SK-N-SH (cell line): ENCODE data around the gene NAPG. TPM values are rescaled to one million over a fixed set of nuclear protein-coding genes. Genes with fewer than 3 reads are reported as not detected.
"Not testable (repeated sequence)": the region's sequence is repeated elsewhere in the genome, so short reads cannot be mapped to it uniquely, and the experiment has no call there.

Source experiments
- CTCF ChIA-PET: fragments of 300-600, 350-600 bp; formaldehyde crosslinking; extraction: SDS; loops from one replicate; lab custom pipeline; 2021; lab: Yijun Ruan, JAX
- POLR2A ChIA-PET: fragments of 350-600 bp; sonication (Branson Sonifier 250); formaldehyde crosslinking; extraction: SDS; loops from one replicate; lab custom pipeline; 2020; ENCODE audit warnings: antibody characterized with exemption, inconsistent platforms; lab: Yijun Ruan, JAX
- DNase-seq: peaks from one replicate; pipeline ENCODE4 v3.0.0; 2012
- H2AFZ ChIP-seq: fragments of 200-600 bp; sonication (generic); 2 replicates; pipeline ENCODE4 v1.8.1; 2016; ENCODE audit warnings: antibody characterized with exemption, mild to moderate bottlenecking, low read depth
- H3F3A ChIP-seq: fragments of 200-600 bp; sonication (generic); replicated peaks from 2 replicates; pipeline ENCODE3; 2016; ENCODE audit warnings: antibody characterized with exemption, mild to moderate bottlenecking; ENCODE audit not compliant: insufficient read depth
- H3K27ac ChIP-seq, 2 experiments: fragments of 200-500 bp in 1 of 2; fragments of 200-600 bp in 1 of 2; sonication (Bioruptor generic) in 1 of 2; sonication (generic), shearing (Covaris generic) in 1 of 2; 2 replicates each; pipeline versions ENCODE4 v1.5.1 to v1.6.1; 2014 to 2016; ENCODE audit warnings: low read depth in 2 of 2, inconsistent platforms in 1 of 2, low read length in 1 of 2, mild to moderate bottlenecking in 1 of 2, mixed read lengths in 1 of 2
- H3K27me3 ChIP-seq: fragments of 200-600 bp; sonication (generic), shearing (Covaris generic); 2 replicates; pipeline ENCODE4 v1.6.1; 2016; ENCODE audit warnings: mixed run types; ENCODE audit not compliant: insufficient read depth
- H3K36me3 ChIP-seq, 2 experiments: fragments of 200-500 bp in 1 of 2; fragments of 200-600 bp in 1 of 2; sonication (Bioruptor generic) in 1 of 2; sonication (generic) in 1 of 2; replicated peaks in 1 of 2; 2 replicates each; pipeline versions ENCODE3 to v1.5.1; 2014 to 2016; ENCODE audit warnings: low read length in 1 of 2, mild to moderate bottlenecking in 1 of 2; ENCODE audit not compliant: insufficient read depth in 2 of 2, control insufficient read depth in 1 of 2
- H3K4me1 ChIP-seq, 2 experiments: fragments of 200-500 bp in 1 of 2; fragments of 200-600 bp in 1 of 2; sonication (Bioruptor generic) in 1 of 2; sonication (generic), shearing (Covaris generic) in 1 of 2; 2 replicates each; pipeline versions ENCODE4 v1.5.1 to v1.6.1; 2014 to 2016; ENCODE audit warnings: low read depth in 1 of 2, low read length in 1 of 2, mixed run types in 1 of 2; ENCODE audit not compliant: insufficient read depth in 2 of 2, control insufficient read depth in 1 of 2
- H3K4me2 ChIP-seq: fragments of 200-600 bp; sonication (generic), shearing (Covaris generic); 2 replicates; pipeline ENCODE4 v1.6.1; 2017; ENCODE audit warnings: mixed run types
- H3K4me3 ChIP-seq, 2 experiments: fragments of 200-500 bp in 1 of 2; fragments of 200-600 bp in 1 of 2; sonication (Bioruptor generic) in 1 of 2; sonication (generic), shearing (Covaris generic) in 1 of 2; 2 replicates each; pipeline versions ENCODE4 v1.5.1 to v1.8.1; 2014 to 2016; ENCODE audit warnings: low read depth in 2 of 2, inconsistent platforms in 1 of 2, low read length in 1 of 2, mild to moderate bottlenecking in 1 of 2, mixed read lengths in 1 of 2, moderate library complexity in 1 of 2
- H3K79me2 ChIP-seq: fragments of 200-600 bp; sonication (generic); 2 replicates; pipeline ENCODE4 v1.8.1; 2017; ENCODE audit warnings: mild to moderate bottlenecking; ENCODE audit not compliant: insufficient read depth
- H3K9ac ChIP-seq: fragments of 200-600 bp; sonication (generic); 2 replicates; pipeline ENCODE4 v1.6.1; 2017; ENCODE audit warnings: mixed run types
- H3K9me2 ChIP-seq: fragments of 200-600 bp; sonication (generic); 2 replicates; pipeline ENCODE4 v1.6.1; 2017; ENCODE audit warnings: mixed run types
- H3K9me3 ChIP-seq: fragments of 200-600 bp; sonication (generic); 2 replicates; pipeline ENCODE4 v1.6.1; 2017; ENCODE audit warnings: mixed run types, mild to moderate bottlenecking, moderate library complexity
- H4K20me1 ChIP-seq: fragments of 200-600 bp; sonication (generic); 2 replicates; pipeline ENCODE4 v1.6.1; 2017; ENCODE audit warnings: mild to moderate bottlenecking, mixed run types; ENCODE audit not compliant: insufficient read depth
- CHD2 ChIP-seq: fragments of 150-350 bp; IDR thresholded peaks from 2 replicates; pipeline ENCODE4 v1.6.1; 2018; ENCODE audit warnings: low read length; ENCODE audit not compliant: partially characterized antibody
- EP300 ChIP-seq, 2 experiments: IDR thresholded peaks; 2 replicates each; pipeline versions ENCODE4 v1.4.0 to v1.6.1; 2012; ENCODE audit warnings: borderline replicate concordance in 1 of 2, low read depth in 1 of 2, low read length in 1 of 2
- EZH2phosphoT487 ChIP-seq: fragments of 200-600 bp; sonication (generic); IDR thresholded peaks from 2 replicates; pipeline ENCODE4 v1.6.1; 2017; ENCODE audit warnings: low read depth, mixed run types, mild to moderate bottlenecking, antibody characterized with exemption, moderate library complexity, borderline replicate concordance
- FOSL2 ChIP-seq: IDR thresholded peaks from 2 replicates; pipeline ENCODE4 v1.4.0; 2012; ENCODE audit warnings: low read depth, mild to moderate bottlenecking, moderate library complexity, borderline replicate concordance
- FOXJ3 ChIP-seq: sonication (generic); formaldehyde crosslinking; IDR thresholded peaks from 2 replicates; pipeline ENCODE4 v1.5.1; 2020; ENCODE audit warnings: mild to moderate bottlenecking, missing genetic modification reagents
- FOXM1 ChIP-seq: IDR thresholded peaks from 2 replicates; pipeline ENCODE4 v1.4.0; 2012; ENCODE audit warnings: low read depth, mild to moderate bottlenecking
- GABPA ChIP-seq: IDR thresholded peaks from 2 replicates; pipeline ENCODE4 v1.4.0; 2012; ENCODE audit warnings: low read depth, mild to moderate bottlenecking
- JUND ChIP-seq: IDR thresholded peaks from 2 replicates; pipeline ENCODE4 v1.4.0; 2012
- MEF2A ChIP-seq: IDR thresholded peaks from 2 replicates; pipeline ENCODE4 v1.4.0; 2012; ENCODE audit warnings: low read depth, borderline replicate concordance
- NFIC ChIP-seq: IDR thresholded peaks from 2 replicates; pipeline ENCODE4 v1.4.0; 2012; ENCODE audit warnings: borderline replicate concordance
- POLR2AphosphoS5 ChIP-seq: IDR thresholded peaks from 2 replicates; pipeline ENCODE4 v1.6.1; 2012; ENCODE audit warnings: low read depth, low read length
- RAD21 ChIP-seq: IDR thresholded peaks from 2 replicates; pipeline ENCODE4 v1.6.1; 2012; ENCODE audit warnings: mild to moderate bottlenecking, low read length
- RCOR1 ChIP-seq: fragments of 150-350 bp; IDR thresholded peaks from 2 replicates; pipeline ENCODE4 v1.6.1; 2017; ENCODE audit warnings: antibody characterized with exemption, low read length
- RFX5 ChIP-seq: IDR thresholded peaks from 2 replicates; pipeline ENCODE4 v1.6.1; 2012; ENCODE audit warnings: mild to moderate bottlenecking, improper control_type of control experiment, low read length
- RXRA ChIP-seq: IDR thresholded peaks from 2 replicates; pipeline ENCODE4 v1.4.0; 2012; ENCODE audit warnings: low read depth, mild to moderate bottlenecking, borderline replicate concordance
- TAF1 ChIP-seq: IDR thresholded peaks from 2 replicates; pipeline ENCODE4 v1.6.1; 2012; ENCODE audit warnings: low read depth, mild to moderate bottlenecking, low read length, moderate library complexity, borderline replicate concordance
- TCF12 ChIP-seq: IDR thresholded peaks from 2 replicates; pipeline ENCODE4 v1.4.0; 2012
- TEAD4 ChIP-seq: IDR thresholded peaks from 2 replicates; pipeline ENCODE4 v1.4.0; 2012; ENCODE audit warnings: mild to moderate bottlenecking, borderline replicate concordance; ENCODE audit not compliant: insufficient read depth
- YY1 ChIP-seq: IDR thresholded peaks from 2 replicates; pipeline ENCODE4 v1.4.0; 2012; ENCODE audit warnings: low read depth, mild to moderate bottlenecking
- WGBS: methylation state at CpG from one replicate; pipeline ENCODE4 v1.1.6; 2017; ENCODE audit warnings: low lambda C conversion rate; 5-methylcytosine and 5-hydroxymethylcytosine counted together
- polyA plus RNA-seq, 3 experiments: library from polyadenylated mRNA; depleted of rRNA; stranded (reverse); fragments of >200 nt; gene quantifications; 2 replicates each; pipeline ENCODE4 v1.2.3, GENCODE V29; 2012
- TF ChIP-seq, protein P1 (sequence below): IDR thresholded peaks from 2 replicates; pipeline ENCODE4 v1.4.0; 2012; ENCODE audit warnings: low read depth
- TF ChIP-seq, protein P2 (sequence below): IDR thresholded peaks from 2 replicates; pipeline ENCODE4 v1.4.0; 2012; ENCODE audit warnings: low read depth, borderline replicate concordance

NAPG gene
- polyA plus RNA-seq, 1 of the 3 experiments (the other 2 are of a cell fraction) = 9.2 TPM

- no peak overlapping the region for H2AFZ ChIP-seq
- H3K79me2 ChIP-seq = peaks cover 51% of the 10 kb centered on the region
- WGBS = 100% methylated on average over 2 of the region's 2 CpGs
These were observed 10.5 kb downstream of the NAPG start for GRCh38 chr18:10536280-10536679.

GRCh38 chr18:10537765-10538164 lies 11.9 kb downstream of the NAPG start:
- 53% methylated on average over 2 of the region's 2 CpGs for WGBS
- Histone ChIP-seq H3K27ac (no peak overlapping the region), H3K36me3 (peaks cover 47 to 65% of the 10 kb centered on the region in 2 experiments), H3F3A (no peaks in the 10 kb centered on the region), H3K9ac (no peak overlapping the region), H3K4me1 (no peaks in the 10 kb centered on the region), H3K9me3 (no peaks in the 10 kb centered on the region), H3K4me2 (no peak overlapping the region), H3K9me2 (no peaks in the 10 kb centered on the region), H3K4me3 (no peak overlapping the region), H4K20me1 (peaks cover 2% of the 10 kb centered on the region), H2AFZ (no peak overlapping the region), H3K79me2 (peaks cover 42% of the 10 kb centered on the region), H3K27me3 (no peaks in the 10 kb centered on the region)
- POLR2A ChIA-PET = interaction anchor here (0.7 kb wide), 1 partner anchor 11 kb away, joined by 3 read pairs; no protein-coding TSS in a partner anchor
- DNase-seq = no peak
- TF ChIP-seq GABPA (no peak), RXRA (no peak), TAF1 (no peak), EP300 (IDR thresholded peaks at IDR 0.05; ENCODE audit: borderline replicate concordance in 1 of 2, low read depth in 1 of 2, low read length in 1 of 2) (no peak), EZH2phosphoT487 (no peak), RFX5 (no peak)
- CTCF ChIA-PET = interaction anchor here (1.2 to 2.0 kb wide), 2 partner anchors 22 to 566 kb away, joined by 5 to 6 read pairs; no protein-coding TSS in a partner anchor

More at GRCh38 chr18:10536280-10536679, 10.5 kb downstream of the NAPG start:
- H3K36me3 ChIP-seq = peaks cover 44 to 59% of the 10 kb centered on the region in 2 experiments
- H4K20me1 ChIP-seq = peaks cover 7% of the 10 kb centered on the region; the same call in 1 of the 2 replicates
- no peak overlapping the region for H3K4me3 ChIP-seq
- no peaks in the 10 kb centered on the region for H3K27me3 ChIP-seq
- no peak overlapping the region for H3K27ac ChIP-seq
- H3K4me2 ChIP-seq = no peak overlapping the region
- ChIA-PET POLR2A (no interaction called here), CTCF (interaction anchor here (2.0 to 3.0 kb wide), 2 partner anchors 23 to 565 kb away, joined by 5 to 19 read pairs; no protein-coding TSS in a partner anchor)
- H3K4me1 ChIP-seq = no peaks in the 10 kb centered on the region
- peaks cover 3% of the 10 kb centered on the region for H3F3A ChIP-seq
- no peaks in the 10 kb centered on the region for H3K9me3 ChIP-seq
- TF ChIP-seq TCF12 (no peak), FOXJ3 (no peak), RXRA (no peak), CHD2 (no peak), JUND (no peak), RFX5 (no peak), EP300 (IDR thresholded peaks at IDR 0.05; ENCODE audit: borderline replicate concordance in 1 of 2, low read depth in 1 of 2, low read length in 1 of 2) (no peak), NFIC (no peak), FOXM1 (no peak), POLR2AphosphoS5 (no peak), TEAD4 (no peak), FOSL2 (no peak), RCOR1 (no peak), RAD21 (no peak), MEF2A (no peak), YY1 (no peak)
- TF ChIP-seq, protein P1, sequence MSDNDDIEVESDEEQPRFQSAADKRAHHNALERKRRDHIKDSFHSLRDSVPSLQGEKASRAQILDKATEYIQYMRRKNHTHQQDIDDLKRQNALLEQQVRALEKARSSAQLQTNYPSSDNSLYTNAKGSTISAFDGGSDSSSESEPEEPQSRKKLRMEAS = no peak
- TF ChIP-seq, protein P2, sequence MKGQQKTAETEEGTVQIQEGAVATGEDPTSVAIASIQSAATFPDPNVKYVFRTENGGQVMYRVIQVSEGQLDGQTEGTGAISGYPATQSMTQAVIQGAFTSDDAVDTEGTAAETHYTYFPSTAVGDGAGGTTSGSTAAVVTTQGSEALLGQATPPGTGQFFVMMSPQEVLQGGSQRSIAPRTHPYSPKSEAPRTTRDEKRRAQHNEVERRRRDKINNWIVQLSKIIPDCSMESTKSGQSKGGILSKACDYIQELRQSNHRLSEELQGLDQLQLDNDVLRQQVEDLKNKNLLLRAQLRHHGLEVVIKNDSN = no peak
- TF ChIP-seq, all 33 proteins: peak for 0
- DNase-seq = no peak
- Histone ChIP-seq H3K9ac (no peak overlapping the region), H3K9me2 (no peaks in the 10 kb centered on the region)

DNA sequence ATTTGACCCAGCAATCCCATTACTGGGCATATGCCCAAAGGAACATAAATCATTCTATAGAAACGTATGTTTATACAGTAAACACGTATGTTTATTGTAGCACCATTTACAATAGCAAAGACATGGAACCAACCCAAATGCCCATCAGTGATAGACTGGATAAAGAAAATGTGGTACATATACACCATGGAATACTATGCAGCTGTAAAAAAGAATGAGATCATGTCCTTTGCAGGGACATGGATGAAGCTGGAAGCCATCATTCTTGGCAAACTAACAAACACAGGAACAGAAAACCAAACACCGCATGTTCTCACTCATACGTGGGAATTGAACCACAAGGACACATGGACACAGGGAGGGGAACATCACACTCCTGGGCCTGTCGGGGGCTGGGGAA lies 13.3 kb downstream of the NAPG start:
- POLR2A ChIA-PET, H3K9me2 ChIP-seq, H3K27ac ChIP-seq, H3F3A ChIP-seq, H3K4me2 ChIP-seq, H4K20me1 ChIP-seq, H3K4me1 ChIP-seq, H3K9me3 ChIP-seq, H2AFZ ChIP-seq, H3K27me3 ChIP-seq, H3K4me3 ChIP-seq, H3K9ac ChIP-seq, DNase-seq: not testable (repeated sequence)
- CTCF ChIA-PET = interaction anchor here (1.1 kb wide), 1 partner anchor 21 kb away, joined by 4 read pairs; no protein-coding TSS in a partner anchor
- 96% methylated on average over 5 of the region's 5 CpGs for WGBS
- Histone ChIP-seq H3K36me3 (peaks cover 42 to 68% of the 10 kb centered on the region in 2 experiments), H3K79me2 (peaks cover 40% of the 10 kb centered on the region)
